PC-9 (cell line): Measurements from ENCODE around the gene RBM39. TPM values are rescaled to one million over a fixed set of nuclear protein-coding genes. Genes with fewer than 3 reads are reported as not detected.

Experiments
- BruUV-seq: library from RNA; stranded (reverse); fragments of 400-500 nt; replicated peaks from 2 replicates; lab custom pipeline; 2021; lab: Mats Ljungman, UMichigan
- CTCF ChIA-PET: fragments of 300-600 bp; sonication (Branson Sonifier 250); formaldehyde crosslinking; loops from one replicate; lab custom pipeline; 2022; ENCODE audit warnings: antibody characterized with exemption; lab: Charles Lee
- POLR2A ChIA-PET: fragments of 300-600 bp; sonication (Branson Sonifier 250); formaldehyde crosslinking; loops from one replicate; lab custom pipeline; 2022; ENCODE audit warnings: antibody characterized with exemption; ENCODE audit not compliant: unreplicated experiment; lab: Charles Lee
- DNase-seq, 2 experiments: peaks; one replicate each; pipeline versions ENCODE4 v3.0.0 to v3.0.0-alpha.2; 2015 to 2022; ENCODE audit warnings: mixed read lengths in 1 of 2
- H2AFZ ChIP-seq: fragments of 200-600 bp; sonication (generic); 2 replicates; pipeline ENCODE4 v1.8.1; 2017; ENCODE audit warnings: antibody characterized with exemption
- H3F3A ChIP-seq: fragments of 200-600 bp; sonication (generic); 2 replicates; pipeline ENCODE4 v1.8.1; 2017; ENCODE audit warnings: antibody characterized with exemption, mild to moderate bottlenecking, low read depth; ENCODE audit not compliant: insufficient read depth
- H3K27ac ChIP-seq: fragments of 200-600 bp; sonication (generic); 2 replicates; pipeline ENCODE4 v1.6.1; 2016; ENCODE audit warnings: mixed run types
- H3K27me3 ChIP-seq: fragments of 200-600 bp; sonication (generic); 2 replicates; pipeline ENCODE4 v1.6.1; 2016; ENCODE audit warnings: low read depth, mixed run types; ENCODE audit not compliant: insufficient read depth
- H3K36me3 ChIP-seq: fragments of 200-600 bp; sonication (generic); 2 replicates; pipeline ENCODE4 v1.6.1; 2016; ENCODE audit warnings: low read depth, mixed run types
- H3K4me1 ChIP-seq: fragments of 200-600 bp; sonication (generic); replicated peaks from 2 replicates; pipeline ENCODE4 v1.6.1; 2016; ENCODE audit warnings: mixed run types; ENCODE audit not compliant: insufficient read depth
- H3K4me2 ChIP-seq: fragments of 200-600 bp; sonication (generic); 2 replicates; pipeline ENCODE4 v1.6.1; 2017; ENCODE audit warnings: mixed run types
- H3K4me3 ChIP-seq: fragments of 200-600 bp; sonication (generic); 2 replicates; pipeline ENCODE4 v1.6.1; 2016; ENCODE audit warnings: mixed run types
- H3K79me2 ChIP-seq: fragments of 200-600 bp; sonication (generic); 2 replicates; pipeline ENCODE4 v1.6.1; 2017; ENCODE audit warnings: low read depth, mixed run types
- H3K9me2 ChIP-seq: fragments of 200-600 bp; sonication (generic); 2 replicates; pipeline ENCODE4 v1.8.1; 2017; ENCODE audit warnings: mild to moderate bottlenecking; ENCODE audit not compliant: insufficient read depth
- H3K9me3 ChIP-seq: fragments of 200-600 bp; sonication (generic); 2 replicates; pipeline ENCODE4 v1.8.1; 2016; ENCODE audit warnings: low read depth; ENCODE audit not compliant: insufficient read depth
- H4K20me1 ChIP-seq: fragments of 200-600 bp; sonication (generic); 2 replicates; pipeline ENCODE4 v1.8.1; 2017; ENCODE audit not compliant: insufficient read depth
- EZH2 ChIP-seq: fragments of 200-600 bp; sonication (generic); IDR thresholded peaks from 2 replicates; pipeline ENCODE4 v1.8.0; 2017; ENCODE audit warnings: antibody characterized with exemption, low read depth
- intact Hi-C: fragments of 100-400 bp; cut with micrococcal nuclease; formaldehyde crosslinking; loops from one replicate; pipeline ENCODE4 v1.10.0; 2022; ENCODE audit not compliant: unreplicated experiment
- total RNA-seq: library from RNA; stranded (reverse); gene quantifications from 2 replicates; pipeline ENCODE4 v1.2.3, GENCODE V29; 2021
- TF ChIP-seq, protein P1 (sequence below): fragments of 200-600 bp; sonication (generic); conservative IDR thresholded peaks from 2 replicates; pipeline ENCODE4 v1.6.1; 2017; ENCODE audit warnings: mixed run types, antibody characterized with exemption, mild to moderate bottlenecking, moderate library complexity

Gene RBM39
- total RNA-seq, 1 experiment from 2014 or later: 379 TPM

DNA sequence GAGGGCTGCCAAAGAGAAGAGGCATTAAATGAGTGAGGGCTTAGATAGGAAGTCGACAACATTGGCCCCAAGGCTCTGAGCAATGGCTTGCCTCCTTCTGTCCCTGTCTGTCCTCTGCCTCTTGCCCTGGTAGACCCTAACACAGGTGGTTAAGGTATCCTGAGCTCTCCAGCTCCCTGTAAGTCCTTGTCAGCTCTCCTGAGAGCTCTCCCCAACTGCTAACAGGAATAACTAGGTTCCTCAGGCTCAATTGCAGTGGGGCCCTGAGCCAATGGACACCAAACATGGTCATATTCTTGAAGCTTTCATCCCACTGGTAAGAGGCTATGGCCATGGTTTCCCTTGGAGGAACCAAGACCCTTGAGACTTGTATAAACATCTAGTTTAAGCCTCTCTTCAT, 72.4 kb downstream of the RBM39 start:
- POLR2A ChIA-PET: no interaction called here
- no peak for TF ChIP-seq EZH2
- H3K79me2 ChIP-seq: peaks cover under 1% of the 10 kb centered on the region; the same call in 1 of the 2 replicates
- no peaks in the 10 kb centered on the region for H3K27me3 ChIP-seq
- H3K9me2 ChIP-seq: no peaks in the 10 kb centered on the region
- no peaks in the 10 kb centered on the region for H3K4me1 ChIP-seq
- H2AFZ ChIP-seq: no peak overlapping the region
- no peak overlapping the region for H3K27ac ChIP-seq
- no peak overlapping the region for H3K4me2 ChIP-seq
- H3K36me3 ChIP-seq: no peaks in the 10 kb centered on the region; the same call in 1 of the 2 replicates
- intact Hi-C loops: no loop called here
- no peaks in the 10 kb centered on the region for H3K9me3 ChIP-seq
- no peak overlapping the region for H3K4me3 ChIP-seq
- no peaks in the 10 kb centered on the region for H4K20me1 ChIP-seq
- DNase-seq: no peak
- BruUV-seq: no TSS peak
- peaks cover 7% of the 10 kb centered on the region; the same call in 1 of the 2 replicates for H3F3A ChIP-seq
- CTCF ChIA-PET: interaction anchor here (0.8 kb wide), 1 partner anchor 189 kb away, joined by 3 read pairs; no protein-coding TSS in a partner anchor

DNA sequence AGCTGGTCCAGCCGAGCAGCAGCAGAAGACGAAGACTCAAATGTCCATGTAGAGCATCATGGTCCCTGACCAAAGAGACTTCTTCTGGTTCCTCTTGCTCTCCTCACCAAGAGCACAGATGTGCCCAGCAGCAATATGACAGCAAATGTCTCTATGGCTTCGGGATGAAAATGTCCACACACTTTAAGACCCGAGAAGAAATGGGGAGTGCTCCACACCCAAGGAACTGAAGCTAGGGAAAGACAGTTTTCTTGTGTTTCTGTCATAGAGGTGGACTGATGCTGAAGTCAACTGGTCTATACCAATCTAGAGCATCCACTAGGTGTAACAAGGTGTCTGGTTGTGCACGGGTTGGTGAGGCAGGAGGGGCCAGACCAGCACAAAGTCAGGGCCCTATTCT, 72.8 kb downstream of the RBM39 start:
- no peaks in the 10 kb centered on the region for H4K20me1 ChIP-seq
- ChIA-PET POLR2A (no interaction called here), CTCF (interaction anchor here (0.8 kb wide), 1 partner anchor 189 kb away, joined by 3 read pairs; no protein-coding TSS in a partner anchor)
- peaks cover 7% of the 10 kb centered on the region; the same call in 1 of the 2 replicates for H3F3A ChIP-seq
- peaks cover 5% of the 10 kb centered on the region for H3K79me2 ChIP-seq
- no peaks in the 10 kb centered on the region for H3K27me3 ChIP-seq
- H2AFZ ChIP-seq: no peak overlapping the region
- no peak for TF ChIP-seq EZH2
- TF ChIP-seq, protein P1, sequence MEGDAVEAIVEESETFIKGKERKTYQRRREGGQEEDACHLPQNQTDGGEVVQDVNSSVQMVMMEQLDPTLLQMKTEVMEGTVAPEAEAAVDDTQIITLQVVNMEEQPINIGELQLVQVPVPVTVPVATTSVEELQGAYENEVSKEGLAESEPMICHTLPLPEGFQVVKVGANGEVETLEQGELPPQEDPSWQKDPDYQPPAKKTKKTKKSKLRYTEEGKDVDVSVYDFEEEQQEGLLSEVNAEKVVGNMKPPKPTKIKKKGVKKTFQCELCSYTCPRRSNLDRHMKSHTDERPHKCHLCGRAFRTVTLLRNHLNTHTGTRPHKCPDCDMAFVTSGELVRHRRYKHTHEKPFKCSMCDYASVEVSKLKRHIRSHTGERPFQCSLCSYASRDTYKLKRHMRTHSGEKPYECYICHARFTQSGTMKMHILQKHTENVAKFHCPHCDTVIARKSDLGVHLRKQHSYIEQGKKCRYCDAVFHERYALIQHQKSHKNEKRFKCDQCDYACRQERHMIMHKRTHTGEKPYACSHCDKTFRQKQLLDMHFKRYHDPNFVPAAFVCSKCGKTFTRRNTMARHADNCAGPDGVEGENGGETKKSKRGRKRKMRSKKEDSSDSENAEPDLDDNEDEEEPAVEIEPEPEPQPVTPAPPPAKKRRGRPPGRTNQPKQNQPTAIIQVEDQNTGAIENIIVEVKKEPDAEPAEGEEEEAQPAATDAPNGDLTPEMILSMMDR: no peak
- no TSS peak for BruUV-seq
- H3K4me2 ChIP-seq: no peak overlapping the region
- no peak for DNase-seq
- intact Hi-C loops: no loop called here
- H3K4me3 ChIP-seq: no peak overlapping the region
- no peaks in the 10 kb centered on the region for H3K9me2 ChIP-seq
- H3K4me1 ChIP-seq: no peaks in the 10 kb centered on the region
- H3K9me3 ChIP-seq: no peaks in the 10 kb centered on the region
- no peaks in the 10 kb centered on the region; the same call in 1 of the 2 replicates for H3K36me3 ChIP-seq
- no peak overlapping the region for H3K27ac ChIP-seq

DNA sequence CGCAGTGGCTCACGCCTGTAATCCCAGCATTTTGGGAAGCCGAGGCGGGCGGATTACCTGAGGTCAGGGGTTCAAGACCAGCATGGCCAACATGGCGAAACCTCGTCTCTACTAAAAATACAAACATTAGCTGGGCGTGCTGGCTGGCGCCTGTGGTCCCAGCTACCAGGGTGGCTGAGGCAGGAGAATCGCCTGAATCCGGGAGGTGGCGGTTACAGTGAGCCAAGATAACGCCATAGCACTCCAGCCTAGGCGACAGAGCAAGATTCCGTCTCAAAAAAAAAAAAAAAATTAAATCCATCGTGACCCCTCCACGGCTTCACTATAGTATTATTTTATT, 76.1 kb downstream of the RBM39 start:
- no peaks in the 10 kb centered on the region for H3K9me2 ChIP-seq
- no peaks in the 10 kb centered on the region for H3K9me3 ChIP-seq
- intact Hi-C loops: no loop called here
- H2AFZ ChIP-seq: no peak overlapping the region
- no peak overlapping the region for H3K27ac ChIP-seq
- peaks cover 25% of the 10 kb centered on the region for H3K4me1 ChIP-seq
- no peak overlapping the region for H3K4me3 ChIP-seq
- ChIA-PET CTCF (interaction anchor here (0.6 kb wide), 1 partner anchor 332 kb away, joined by 3 read pairs; no protein-coding TSS in a partner anchor), POLR2A (no interaction called here)
- H3K4me2 ChIP-seq: no peak overlapping the region; the same call in 1 of the 2 replicates
- H4K20me1 ChIP-seq: peaks cover 33% of the 10 kb centered on the region
- no peak for DNase-seq
- no TSS peak for BruUV-seq
- H3K27me3 ChIP-seq: no peaks in the 10 kb centered on the region
- peaks cover 38% of the 10 kb centered on the region for H3K79me2 ChIP-seq
- H3K36me3 ChIP-seq: no peaks in the 10 kb centered on the region; the same call in 1 of the 2 replicates
- peaks cover 16% of the 10 kb centered on the region for H3F3A ChIP-seq
- TF ChIP-seq, protein P1: no peak
- no peak for TF ChIP-seq EZH2
